Measurements from ENCODE around the gene NADSYN1.

The NADSYN1 gene

DNA sequence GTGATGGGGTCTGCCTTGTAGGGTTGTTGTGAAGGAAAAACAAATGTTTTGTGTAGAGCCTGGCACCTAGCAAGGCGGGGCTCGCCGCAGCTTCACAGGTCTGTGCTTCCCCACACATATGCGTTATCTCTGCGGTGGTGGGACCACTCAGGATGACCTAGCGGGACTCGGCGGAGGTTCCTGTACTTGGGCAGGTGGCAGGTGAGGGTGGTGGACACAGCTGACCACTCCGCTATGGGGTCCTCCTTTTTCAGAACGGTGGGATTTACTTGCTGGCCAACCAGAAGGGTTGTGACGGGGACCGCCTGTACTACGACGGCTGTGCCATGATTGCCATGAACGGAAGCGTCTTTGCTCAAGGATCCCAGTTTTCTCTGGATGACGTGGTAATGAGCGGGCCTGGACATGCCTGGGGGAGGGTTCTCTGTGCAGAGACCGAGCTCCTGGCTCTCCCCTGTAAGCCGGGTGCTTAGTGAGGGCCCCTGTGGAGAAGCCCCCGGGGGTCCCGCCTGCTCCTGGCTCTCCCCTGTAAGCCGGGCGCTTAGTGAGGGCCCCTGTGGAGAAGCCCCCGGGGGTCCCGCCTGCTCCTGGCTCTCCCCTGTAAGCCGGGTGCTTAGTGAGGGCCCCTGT lies 21.3 kb downstream of the NADSYN1 start:
- DNase-seq (ENCODE audit: low read depth): no peak

DNA sequence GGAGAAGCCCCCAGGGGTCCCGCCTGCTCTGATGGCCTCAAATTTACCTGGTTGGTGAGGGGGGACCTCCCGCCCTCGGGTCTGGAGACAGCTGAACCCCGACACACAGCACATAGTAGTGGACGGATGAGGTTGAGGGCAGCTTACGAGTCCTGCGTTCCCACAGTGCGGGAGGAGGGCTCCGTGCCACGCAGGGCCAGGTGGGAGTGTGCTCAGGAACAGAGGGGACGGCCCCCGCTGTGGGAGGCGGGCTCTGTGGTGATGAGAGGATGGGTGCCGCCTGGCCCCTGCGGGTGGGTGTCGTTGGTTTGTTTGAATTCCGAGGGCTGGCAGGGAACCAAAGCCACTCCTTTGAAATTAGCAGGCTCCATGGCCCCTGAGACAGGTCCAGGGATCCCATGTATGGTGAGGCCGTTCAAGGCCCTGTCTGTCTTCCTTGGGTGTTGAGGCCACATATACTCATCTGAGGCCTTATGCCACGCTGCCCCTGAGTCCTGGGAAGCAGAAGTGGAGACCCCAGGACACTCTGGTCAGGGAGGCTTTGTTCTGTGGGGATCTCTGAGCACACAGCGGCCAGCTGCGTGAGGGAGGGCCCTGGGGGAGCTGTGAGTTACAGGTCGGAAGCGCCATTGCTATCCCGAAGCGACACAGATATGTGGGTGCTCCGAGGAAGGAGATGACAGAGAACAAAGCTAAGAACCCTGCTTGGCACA lies 21.9 kb downstream of the NADSYN1 start:
- DNase-seq (ENCODE audit: low read depth): no peak

DNA sequence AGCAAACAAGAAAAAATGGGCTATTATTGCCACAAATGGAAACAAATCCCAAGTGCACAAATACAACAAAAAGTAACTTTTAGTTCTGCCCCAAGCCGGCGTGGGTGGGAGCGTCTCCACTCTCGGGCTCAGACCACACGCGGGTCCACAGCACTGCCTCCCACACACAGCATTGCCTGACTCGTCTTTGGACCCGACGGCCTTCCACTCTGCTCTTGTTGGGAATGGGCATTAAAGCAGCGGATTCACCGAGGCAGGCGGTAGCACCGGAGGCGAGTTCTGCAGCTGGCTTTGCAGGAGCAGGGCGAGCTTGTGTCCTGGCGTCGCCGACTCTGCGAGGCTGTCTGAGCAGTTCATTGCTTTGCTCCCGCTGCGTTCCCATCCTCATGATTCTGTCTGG lies 23.0 kb downstream of the NADSYN1 start:
- DNase-seq (ENCODE audit: low read depth): no peak

DNA sequence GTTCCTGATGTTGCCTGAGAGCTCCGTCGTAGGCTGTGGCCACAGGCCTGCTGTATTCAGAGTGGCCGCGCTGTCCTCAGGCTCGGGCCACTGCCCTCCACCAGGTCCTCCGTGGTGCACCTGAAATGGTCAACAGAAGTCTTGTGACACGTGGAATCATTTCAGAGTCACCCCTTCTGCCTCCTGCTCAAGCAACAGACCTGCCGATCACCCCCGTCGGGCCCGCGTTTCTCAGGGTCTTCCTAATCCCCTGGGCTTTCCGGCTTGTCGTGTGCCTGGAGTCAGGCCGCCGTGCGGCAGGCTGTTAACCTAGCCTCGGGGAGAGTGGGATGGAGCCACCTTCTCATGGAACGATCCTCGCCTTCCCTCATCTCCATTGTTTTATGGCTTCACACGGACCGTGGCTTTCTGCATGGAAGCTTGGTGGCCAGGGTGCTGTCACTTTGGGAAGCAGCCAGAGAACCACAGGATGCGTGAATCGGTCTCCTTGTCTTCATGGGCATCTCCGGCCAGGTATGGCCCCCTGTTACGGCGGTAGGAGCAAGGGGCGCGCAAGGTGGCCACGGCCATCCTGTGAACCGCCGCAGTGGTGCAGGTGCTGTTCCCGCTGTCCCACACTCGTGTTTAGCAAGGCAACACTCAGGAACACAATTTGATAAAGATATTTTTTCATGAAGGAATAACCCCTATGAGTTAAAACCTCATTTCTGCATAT lies 24.1 kb downstream of the NADSYN1 start:
- no peak for DNase-seq (ENCODE audit: low read depth)

DNA sequence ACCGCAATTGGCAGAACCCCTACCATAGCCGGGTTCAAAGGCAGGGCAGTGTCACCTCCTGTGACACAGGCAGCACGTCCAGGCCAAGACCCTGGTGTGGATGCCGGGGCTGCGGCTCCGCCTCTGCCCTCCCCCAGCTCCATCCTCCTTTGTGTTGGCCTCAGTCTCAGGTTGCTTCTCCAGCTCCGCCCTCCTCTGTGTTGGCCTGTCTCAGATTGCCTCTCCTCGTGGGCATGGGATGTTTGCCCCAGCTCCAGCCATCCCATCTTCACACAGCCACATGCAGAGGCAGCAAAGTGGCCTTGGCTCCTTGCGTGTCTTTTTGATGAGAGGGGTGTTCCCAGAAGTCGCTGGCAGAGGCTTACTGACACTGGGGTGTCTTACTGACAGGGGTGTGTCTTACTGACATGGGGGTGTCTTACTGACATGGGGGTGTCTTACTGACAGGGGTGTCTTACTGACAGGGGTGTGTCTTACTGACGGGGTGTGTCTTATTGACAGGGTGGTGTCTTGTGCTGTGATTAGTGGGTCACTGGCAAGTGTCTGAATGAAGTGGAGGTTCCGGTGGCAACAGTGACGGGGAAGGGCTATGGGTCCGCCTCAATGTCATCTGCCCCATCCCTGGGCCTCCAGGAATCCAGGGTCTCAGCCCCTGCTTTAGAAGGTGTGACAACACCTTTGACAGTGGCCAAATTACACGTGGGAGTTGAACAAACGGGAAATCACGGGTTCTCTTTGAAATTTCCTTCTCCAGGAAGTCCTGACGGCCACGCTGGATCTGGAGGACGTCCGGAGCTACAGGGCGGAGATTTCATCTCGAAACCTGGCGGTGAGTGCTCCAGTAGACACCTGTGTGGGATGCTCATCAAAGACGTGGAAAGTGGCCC lies 24.9 kb downstream of the NADSYN1 start:
- no peak for DNase-seq (ENCODE audit: low read depth)

DNA sequence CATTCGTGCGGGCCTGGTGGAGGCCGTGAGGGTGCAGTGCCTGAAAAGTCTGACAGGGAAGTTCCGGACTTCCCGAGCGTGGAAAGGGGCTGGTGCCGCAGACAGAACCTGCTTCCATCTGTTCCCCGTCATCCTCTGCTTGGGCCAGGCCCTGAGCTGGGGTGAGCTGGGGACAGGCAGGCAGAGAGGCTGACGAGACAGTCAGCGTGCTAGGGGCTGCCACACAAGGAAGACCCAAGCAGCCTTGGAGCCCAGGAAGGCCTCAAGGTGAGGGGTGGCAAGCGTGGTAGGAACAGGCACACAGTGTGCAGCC lies 25.5 kb downstream of the NADSYN1 start:
- DNase-seq (ENCODE audit: low read depth): no peak

DNA sequence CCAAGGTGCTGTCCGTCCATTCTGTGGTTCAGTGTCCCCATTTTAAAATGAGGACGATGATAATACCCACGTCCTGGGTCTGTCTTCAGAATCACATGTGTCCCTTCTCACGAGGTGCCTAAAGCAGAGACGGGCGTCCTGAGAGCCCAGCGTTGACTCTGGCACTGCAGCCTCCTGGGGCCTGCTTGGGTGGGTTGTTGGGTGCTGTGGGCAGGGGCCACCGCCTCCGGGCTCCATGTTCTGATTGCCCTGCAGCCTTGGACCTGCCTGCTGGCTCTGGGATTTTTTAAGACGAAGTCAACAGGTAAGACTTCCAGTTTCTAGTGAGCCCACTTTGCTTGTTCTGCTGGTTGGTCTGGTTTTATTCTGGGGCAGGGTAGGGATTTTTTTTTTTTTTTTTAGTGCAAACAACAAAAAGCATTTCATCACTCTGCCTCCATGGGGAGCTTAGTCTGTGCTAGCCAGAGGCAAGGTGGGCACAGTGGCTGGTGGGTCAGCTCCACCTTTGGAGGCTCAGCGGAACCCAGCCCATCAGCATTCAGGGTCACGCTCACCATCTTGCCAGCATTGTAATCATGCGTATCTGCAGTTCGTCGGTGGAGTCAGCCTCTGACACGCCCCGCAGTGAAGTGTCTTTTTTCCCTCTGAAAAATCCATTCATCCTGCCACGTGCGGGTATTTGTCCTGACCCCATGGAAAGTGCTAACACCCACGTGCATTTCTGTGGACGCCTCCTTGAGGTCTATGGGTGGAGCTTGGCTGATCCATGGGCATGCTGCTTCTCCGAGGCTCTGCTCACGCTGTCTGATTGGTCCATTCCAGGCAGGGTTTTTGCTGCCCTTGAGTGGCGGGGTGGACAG lies 28.3 kb downstream of the NADSYN1 start:
- no peak for DNase-seq (ENCODE audit: low read depth)

DNA sequence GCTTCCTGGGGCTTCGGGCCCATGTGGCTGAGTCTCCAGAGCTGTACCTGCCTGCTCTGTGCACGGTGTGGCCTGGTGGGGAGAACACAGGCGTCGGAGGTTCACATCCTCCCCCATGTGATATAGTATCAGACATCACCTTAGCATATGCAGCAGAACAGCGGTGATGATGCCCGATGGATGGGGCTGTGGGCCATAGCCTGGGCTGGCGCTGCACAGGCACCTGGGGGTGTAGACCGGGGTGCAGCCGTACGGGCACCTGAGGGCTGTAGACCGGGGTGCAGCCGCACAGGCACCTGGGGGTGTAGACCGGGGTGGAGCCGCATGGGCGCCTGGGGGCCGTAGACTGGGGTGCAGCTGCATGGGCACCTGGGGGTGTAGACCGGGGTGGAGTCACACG lies 29.2 kb downstream of the NADSYN1 start:
- DNase-seq (ENCODE audit: low read depth): no peak

DNA sequence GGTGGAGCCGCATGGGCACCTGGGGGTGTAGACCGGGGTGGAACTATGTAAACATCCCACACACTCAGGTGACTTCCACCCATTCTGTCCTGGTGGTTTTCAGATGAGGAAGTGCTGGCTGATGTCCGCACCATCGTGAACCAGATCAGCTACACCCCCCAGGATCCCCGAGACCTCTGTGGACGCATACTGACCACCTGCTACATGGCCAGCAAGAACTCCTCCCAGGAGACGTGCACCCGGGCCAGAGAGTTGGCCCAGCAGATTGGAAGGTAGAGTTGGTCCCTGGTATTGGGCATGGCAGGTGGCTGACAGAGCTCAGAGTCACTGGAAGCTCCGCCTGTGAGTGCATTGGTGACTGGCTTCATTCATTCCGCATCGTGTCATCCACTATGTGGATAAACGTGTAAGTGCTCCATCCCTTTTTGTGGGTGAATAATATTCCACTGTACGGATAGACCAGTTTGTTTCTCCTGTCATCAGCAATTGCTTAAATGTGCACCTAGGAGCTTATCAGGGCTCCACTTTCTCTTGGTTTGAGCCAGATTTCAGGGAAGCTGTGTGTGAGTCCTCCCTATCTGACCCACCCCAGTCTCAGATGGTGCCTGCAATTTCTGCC lies 29.9 kb downstream of the NADSYN1 start:
- DNase-seq (ENCODE audit: low read depth): no peak

DNA sequence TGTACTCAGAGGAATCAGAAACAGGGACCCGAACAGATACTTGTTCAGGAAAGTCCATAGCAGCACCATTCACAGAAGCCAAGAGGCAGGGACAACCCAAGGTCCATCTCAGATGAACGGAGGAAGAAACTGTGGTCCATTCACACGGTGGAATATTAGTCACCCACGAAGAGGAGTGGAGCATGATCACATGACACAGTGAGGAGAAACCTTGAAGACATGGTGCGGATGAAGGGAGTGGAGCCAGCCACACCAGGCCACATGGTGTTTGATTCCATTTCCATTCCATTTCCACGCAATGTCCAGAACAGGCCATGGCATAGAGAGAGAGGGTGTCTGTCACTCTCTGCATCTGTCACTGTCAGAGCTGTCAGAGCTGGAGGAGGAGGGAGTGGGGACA lies 30.7 kb downstream of the NADSYN1 start:
- DNase-seq (ENCODE audit: low read depth): no peak

DNA sequence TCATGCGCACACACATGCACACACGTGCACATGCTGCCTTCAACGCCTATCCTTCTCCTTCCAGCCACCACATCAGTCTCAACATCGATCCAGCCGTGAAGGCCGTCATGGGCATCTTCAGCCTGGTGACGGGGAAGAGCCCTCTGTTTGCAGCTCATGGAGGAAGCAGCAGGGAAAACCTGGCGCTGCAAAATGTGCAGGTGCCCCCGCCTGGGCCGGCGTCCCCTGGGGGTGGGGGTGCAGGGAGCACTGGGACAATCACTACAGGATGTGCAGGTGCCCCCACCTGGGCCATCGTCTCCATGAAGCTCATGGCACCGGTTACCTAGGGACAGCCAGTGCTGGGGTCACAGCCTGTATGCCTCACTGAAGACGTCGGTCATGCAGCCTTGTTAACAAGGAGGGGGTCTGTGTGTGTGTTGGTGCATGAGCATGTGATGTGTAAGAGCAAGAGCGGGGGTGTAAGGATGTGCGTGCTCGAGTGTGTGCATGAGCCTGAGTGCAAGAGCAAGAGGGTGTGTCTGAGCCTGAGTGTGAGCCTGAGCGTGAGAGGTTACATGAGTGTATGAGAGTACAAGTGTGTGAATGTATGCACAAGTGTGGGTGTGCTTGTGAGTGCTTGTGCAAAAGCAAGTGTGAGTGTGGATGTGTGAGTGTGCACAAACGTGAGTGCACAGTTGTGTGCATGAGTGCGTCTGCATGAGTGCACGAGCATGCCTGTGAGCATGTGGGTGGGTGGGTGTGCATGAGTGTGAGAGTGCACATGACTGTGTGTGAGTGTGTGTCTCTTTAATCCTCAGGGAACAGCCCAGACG lies 31.5 kb downstream of the NADSYN1 start:
- no peak for DNase-seq (ENCODE audit: low read depth)

DNA sequence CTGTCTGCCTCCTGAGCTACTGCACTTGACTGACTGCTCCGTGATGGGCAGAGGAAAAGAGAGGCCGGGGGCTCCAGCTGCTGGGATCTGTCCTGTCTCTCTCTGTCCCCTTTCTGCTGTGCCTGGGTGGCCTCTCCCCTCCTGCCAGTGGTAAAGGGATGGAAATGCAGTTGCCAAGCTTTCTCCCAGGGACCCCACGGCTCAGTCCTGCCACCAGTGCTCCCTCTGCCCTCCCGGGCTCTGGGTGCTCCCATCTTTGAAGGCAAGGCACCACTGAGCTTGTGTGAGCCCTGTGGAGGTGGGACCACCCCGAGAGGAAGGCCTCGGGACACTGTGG lies 32.0 kb downstream of the NADSYN1 start:
- no peak for DNase-seq (ENCODE audit: low read depth)

DNA sequence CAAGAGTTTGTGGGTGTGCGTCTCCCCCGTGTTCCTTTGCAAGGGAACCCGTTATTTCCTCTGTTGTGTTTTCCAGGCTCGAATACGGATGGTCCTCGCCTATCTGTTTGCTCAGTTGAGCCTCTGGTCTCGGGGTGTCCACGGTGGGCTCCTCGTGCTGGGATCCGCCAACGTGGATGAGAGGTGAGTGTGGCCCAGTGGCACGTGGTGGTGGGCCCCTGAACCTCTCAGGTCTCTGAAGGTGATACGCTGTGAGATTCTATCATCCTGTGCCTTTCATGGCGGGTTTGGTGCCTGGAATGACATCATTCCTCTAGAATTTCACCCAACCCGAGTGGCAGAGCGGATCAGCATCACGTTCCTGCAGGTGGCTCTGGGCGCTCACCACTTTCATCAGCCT lies 32.5 kb downstream of the NADSYN1 start:
- DNase-seq (ENCODE audit: low read depth): no peak

DNA sequence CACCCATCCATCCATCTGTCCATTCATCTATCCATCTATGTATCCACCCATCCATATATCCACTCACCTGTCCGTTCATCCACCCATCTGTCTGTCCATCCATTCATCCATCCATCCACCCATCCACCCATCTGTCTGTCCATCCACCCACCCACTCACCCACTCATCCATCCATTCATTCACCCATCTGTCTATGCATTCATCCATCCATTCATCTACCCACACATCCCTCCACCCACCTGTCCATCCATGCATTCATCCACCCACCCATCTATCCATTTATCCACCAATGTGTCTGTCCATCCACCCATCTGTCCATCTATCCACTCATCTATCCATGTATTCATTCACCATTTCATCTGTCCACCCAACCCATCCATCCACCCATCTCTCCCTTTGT lies 33.3 kb downstream of the NADSYN1 start:
- DNase-seq (ENCODE audit: low read depth): no peak

DNA sequence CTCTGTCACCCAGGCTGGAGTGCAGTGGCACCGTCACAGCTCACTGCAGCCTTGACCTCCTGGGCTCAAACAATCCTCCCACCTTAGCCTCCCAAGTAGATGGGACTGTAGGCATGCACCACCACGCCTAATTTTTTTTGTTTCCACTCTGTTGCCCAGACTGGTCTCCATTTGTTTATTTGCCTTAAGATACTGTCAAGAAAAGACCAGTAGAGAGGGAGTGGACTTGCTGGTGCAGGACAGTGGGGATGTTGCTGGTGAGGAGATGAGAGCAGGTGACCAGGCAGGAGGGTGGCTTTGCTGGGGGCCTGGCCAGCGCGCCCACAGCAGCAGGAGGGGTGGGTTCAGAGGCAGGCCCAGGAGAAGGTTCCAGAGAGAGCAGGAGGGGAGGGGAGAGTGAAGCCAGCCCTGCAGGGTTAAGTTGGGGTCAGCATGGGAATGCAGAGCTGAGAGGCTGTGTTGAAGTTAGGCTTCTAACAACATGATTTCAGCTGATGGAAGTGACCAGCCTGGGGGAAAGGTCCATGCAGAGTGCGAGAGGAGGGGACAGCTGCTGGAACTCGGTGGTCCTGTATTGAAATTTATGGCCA lies 35.8 kb downstream of the NADSYN1 start:
- DNase-seq (ENCODE audit: low read depth): no peak

DNA sequence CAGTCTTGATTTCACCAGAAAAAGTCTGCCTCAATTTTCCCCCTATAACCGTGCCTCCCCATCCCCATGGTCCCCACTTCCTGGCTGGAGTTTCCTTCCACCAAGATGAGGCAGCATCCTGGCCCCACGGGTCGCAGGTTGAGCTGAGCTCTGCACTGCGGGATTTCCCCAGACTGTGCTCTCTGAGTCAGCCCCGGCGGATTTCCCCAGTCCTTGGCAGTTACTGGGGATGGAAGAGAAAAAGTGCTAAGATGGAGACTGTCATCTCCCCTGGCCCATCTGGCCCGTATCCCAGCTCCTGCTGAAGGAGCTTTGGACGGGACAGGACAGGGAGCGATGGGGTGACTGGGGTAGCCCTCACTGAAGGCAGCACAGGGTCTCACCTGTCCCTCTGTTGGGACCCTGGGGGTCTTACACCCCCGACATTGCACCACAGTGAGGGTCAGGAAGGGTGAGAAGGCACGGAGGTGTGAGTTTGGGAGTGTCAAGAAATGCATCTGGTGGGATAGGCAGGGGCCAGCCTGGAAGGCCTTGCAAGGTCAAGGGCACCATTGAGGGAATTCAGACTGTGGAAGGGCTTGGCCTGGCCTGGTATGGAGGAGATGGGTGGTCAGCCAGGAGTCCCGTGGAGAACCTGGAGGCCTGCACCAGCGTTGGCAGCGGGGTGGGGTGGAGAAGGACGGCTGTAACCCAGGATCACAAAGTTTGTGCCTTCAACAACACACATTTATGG lies 36.5 kb downstream of the NADSYN1 start:
- DNase-seq (ENCODE audit: low read depth): peak; percentile 66

DNA sequence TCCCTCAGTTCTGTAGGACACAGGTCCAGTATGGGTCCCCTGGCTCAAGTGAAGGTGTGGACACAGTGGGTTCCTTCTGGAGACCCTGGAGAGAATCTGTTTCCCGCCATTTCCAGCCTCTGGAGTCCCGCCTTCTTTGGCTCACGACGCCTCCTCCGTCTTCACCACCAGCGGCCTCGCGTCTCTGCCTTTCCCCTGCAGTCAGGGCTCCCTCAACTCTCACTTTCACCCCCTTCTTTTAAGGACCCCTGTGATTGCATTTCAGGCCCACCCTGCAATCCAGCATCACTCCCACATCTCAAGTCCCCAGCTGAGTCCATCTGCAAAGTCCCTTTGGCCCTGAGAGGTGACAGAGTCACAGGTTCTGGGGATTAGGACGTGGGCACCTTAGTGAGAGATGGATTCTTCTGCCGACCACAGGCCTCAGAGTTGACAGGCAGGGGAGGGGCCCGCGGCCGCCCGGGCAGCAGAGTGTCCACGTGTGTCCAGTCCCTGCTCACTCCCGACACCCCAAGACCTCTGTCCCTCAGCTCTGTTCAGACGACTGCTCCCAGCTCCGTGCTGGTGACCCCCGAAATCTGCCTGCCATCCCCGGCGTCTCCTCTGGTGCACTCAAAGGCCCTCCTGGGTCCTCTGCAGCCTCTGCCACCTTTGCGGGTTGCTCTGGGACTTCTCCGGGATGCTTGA lies 37.2 kb downstream of the NADSYN1 start:
- no peak for DNase-seq (ENCODE audit: low read depth)

DNA sequence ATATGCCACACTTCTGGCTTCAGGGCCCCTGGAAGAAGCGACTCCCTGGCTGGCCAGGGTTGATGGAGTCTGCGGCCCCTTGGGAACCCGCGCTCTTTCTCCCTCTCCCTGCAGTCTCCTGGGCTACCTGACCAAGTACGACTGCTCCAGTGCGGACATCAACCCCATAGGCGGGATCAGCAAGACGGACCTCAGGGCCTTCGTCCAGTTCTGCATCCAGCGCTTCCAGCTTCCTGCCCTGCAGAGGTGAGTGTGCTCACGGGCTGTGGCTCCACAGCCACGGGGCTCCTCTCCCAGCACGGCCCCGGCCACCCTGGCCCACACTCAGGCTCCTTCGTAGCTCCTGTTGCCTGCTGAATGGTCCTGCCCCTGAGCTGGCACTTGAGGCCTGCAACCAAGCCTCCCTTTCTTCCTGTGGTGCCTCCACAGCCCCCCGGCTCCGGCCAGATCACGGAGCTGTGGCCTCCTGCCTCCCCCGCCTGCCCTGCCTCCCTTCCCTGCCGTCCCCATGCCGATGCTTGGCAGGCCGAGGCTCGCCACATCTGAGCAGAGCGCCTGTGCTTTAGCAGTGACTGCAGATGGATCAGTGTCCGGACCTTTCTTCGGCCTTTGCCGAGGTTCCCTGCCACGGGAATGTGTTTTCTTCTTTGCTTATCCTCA lies 37.9 kb downstream of the NADSYN1 start:
- DNase-seq (ENCODE audit: low read depth): no peak

Measured in amniotic epithelial cell (primary cell).